ENCODE measurements around the gene PDLIM1.

Gene PDLIM1

DNA sequence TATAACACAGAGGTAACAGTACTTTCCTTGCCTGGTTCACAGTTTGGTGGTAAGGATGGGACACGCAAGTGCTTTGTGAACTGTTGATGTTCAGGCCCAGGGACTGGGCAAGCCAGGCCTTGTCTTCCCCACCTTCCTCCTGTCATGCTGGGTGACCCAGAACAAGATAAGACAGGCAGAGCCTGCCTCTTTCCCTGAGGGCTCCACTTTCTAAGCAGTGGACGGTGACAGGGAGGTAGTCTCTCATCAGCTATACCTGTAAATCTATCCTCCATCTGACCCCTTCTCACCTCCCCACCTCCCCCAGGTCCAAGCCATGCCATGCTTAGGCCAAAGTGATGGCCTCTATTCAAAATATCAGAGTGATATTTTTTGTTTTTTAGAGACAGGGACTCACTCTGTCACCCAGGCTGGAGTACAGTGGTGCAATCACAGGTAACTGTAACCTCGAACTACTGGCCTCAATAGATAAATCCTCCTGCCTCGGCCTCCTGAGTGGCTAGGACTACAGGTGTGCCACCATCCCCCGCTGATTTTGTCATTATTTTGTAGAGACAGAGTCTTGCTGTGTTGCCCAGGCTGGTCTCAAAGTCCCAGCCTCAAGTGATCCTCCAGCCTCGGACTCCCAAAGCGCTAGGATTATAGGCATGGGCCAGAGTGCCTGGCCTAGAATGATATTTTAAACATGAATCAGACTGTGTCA, 42.8 kb downstream of the PDLIM1 start:
- no peak overlapping the region for H3K27ac ChIP-seq

DNA sequence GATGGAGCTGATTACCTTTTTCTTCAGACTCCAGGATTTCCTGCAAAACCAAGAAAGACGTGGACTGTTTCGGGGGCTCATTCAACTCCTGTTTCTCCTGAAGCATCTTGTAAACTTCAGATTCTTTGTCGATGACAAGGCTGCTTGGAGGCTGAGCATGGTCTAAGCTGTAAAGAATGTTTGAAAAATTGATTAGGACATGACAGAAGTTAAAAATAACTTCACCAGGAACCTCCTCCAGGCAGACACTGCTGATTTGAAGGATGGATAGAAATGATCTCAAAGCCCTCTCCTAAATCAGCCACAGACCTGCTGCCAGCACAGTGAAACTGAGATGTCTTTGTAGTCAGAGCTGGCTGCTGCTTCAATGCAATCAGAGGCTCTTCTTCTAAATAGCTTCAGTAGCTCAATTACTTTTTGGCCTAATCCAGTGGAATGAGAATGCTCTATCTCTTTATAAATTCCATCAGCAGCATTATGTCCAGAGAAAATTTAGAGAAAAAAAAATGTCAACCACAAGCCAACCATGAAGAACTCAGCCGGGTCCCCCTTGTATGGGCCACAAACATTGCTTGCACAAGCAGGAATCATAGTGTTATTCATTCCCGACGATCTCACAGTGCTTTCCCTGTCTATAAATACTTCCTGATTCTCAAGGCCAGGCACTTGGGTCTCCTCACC, 43.5 kb downstream of the PDLIM1 start:
- TF ChIP-seq ZFX (IDR thresholded peaks at IDR 0.05; ENCODE audit: borderline replicate concordance), result no peak
- TF ChIP-seq, protein P1, sequence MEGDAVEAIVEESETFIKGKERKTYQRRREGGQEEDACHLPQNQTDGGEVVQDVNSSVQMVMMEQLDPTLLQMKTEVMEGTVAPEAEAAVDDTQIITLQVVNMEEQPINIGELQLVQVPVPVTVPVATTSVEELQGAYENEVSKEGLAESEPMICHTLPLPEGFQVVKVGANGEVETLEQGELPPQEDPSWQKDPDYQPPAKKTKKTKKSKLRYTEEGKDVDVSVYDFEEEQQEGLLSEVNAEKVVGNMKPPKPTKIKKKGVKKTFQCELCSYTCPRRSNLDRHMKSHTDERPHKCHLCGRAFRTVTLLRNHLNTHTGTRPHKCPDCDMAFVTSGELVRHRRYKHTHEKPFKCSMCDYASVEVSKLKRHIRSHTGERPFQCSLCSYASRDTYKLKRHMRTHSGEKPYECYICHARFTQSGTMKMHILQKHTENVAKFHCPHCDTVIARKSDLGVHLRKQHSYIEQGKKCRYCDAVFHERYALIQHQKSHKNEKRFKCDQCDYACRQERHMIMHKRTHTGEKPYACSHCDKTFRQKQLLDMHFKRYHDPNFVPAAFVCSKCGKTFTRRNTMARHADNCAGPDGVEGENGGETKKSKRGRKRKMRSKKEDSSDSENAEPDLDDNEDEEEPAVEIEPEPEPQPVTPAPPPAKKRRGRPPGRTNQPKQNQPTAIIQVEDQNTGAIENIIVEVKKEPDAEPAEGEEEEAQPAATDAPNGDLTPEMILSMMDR (IDR thresholded peaks at IDR 0.05), result no peak
- H3K27ac ChIP-seq, result no peak overlapping the region

More for the DNA sequence above, 42.8 kb downstream of the PDLIM1 start:
- TF ChIP-seq ZFX (IDR thresholded peaks at IDR 0.05; ENCODE audit: borderline replicate concordance), result no peak
- TF ChIP-seq, protein P1 (IDR thresholded peaks at IDR 0.05), result no peak

DNA sequence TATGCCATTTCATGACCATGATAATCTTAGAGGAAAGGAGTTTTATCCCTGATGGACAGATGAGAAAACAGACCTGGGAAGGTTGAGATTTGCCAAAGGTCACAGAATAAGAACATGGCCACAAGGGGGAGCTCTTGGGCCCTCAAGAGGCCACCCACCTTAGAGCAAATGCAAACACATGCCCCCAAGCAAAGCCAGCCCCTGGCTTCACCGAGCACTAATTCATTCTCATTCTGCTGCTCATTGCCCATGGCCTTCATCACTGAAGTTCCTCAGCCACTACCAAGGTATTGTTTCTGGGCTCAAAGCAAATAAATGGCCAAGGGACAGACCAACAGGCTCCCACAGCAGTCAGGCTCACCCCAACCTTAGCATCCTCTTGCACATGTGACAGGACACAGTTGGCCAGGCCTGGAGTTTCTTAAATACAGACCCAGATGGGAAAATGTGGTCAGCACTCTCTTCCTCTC, 44.2 kb downstream of the PDLIM1 start:
- no peak overlapping the region for H3K27ac ChIP-seq

DNA sequence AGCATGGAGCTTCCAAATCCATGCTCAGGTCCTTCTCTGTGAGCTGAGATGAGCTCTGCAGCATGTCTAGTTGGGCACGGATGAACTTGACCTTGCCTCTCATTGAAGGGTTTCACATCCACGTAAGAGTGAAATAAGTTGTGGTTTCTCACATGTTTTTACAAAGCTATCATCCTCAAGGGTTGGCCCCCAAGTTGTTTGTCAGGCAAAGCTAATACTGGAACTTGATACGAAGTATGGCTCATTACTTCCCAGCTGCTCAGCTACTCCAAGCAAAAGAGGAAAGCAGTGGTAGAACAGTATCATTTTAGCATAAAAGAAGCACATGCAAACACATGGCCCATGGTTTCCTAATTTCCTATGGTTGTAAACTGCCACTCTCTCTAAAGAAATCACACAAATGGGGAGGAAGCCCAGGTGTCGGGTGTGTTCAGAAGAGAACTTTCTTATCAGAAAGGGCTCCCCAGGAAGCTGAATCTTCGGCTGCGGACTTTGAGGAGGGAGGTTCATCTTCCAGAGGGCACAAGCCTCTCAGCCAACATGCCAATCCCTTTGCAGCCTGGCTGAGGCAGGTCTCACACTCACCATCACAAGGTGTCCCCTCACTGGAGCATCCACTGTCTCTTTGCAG, 45.3 kb downstream of the PDLIM1 start:
- no peak overlapping the region for H3K27ac ChIP-seq
- no peak for TF ChIP-seq ZFX (IDR thresholded peaks at IDR 0.05; ENCODE audit: borderline replicate concordance)
- TF ChIP-seq, protein P1 (IDR thresholded peaks at IDR 0.05), result no peak

More for the DNA sequence above, 44.2 kb downstream of the PDLIM1 start:
- TF ChIP-seq, protein P1 (IDR thresholded peaks at IDR 0.05), result peak; percentile 90
- TF ChIP-seq ZFX (IDR thresholded peaks at IDR 0.05; ENCODE audit: borderline replicate concordance), result no peak

DNA sequence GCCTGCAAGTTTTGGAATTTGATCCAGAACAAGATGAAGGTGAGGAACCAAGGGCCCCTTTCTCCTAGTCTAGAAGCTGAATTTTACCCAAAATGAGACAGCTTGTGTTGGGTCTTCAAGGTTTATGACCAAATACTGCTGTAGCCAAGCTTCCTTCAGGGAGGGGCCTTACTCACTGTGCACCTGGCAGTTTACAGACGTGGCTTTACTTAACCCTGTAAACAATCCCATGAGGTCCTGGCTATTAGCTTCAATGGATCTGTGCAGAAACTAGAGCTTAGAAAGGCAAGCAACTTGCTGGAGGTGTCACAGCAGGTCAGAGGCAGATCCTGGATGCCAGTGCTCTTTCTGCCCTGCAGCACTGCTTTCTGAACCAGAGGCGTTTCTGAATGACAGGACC, 46.7 kb downstream of the PDLIM1 start:
- no peak overlapping the region for H3K27ac ChIP-seq
- TF ChIP-seq ZFX (IDR thresholded peaks at IDR 0.05; ENCODE audit: borderline replicate concordance), result no peak
- TF ChIP-seq, protein P1 (IDR thresholded peaks at IDR 0.05), result no peak

DNA sequence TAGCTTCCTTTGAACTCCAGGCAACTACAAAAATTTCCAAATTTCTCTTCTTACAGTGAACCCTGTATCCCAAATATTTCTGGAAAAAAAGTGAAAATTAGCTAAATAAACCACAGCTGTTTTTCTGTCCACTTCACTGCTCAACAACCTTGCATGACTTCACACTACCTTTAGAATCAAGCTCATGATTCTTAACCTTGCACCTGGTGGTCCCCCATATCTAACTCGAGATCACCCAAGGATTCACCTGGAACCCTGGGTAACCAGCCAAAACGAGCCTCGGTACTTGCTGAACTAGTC, 47.5 kb downstream of the PDLIM1 start:
- no peak overlapping the region for H3K27ac ChIP-seq
- no peak for TF ChIP-seq ZFX (IDR thresholded peaks at IDR 0.05; ENCODE audit: borderline replicate concordance)
- TF ChIP-seq, protein P1 (IDR thresholded peaks at IDR 0.05), result peak; percentile 45
